ENCODE measurements around the gene SLC44A1. TPM values are rescaled to one million over a fixed set of nuclear protein-coding genes. Genes with fewer than 3 reads are reported as not detected.

SLC44A1 gene
- total RNA-seq, 2 donors from 2014 or later, result 22.2 to 27.1 TPM

- peak; percentile 77 for DNase-seq (ENCODE audit: low spot score)
- intact Hi-C loops (cut with DNase I), result loop anchor here (10.0 kb wide), 1 partner anchor 150 kb away; no protein-coding TSS in a partner anchor
Measured at GRCh38 chr9:105245029-105245890, 809 bp downstream of the SLC44A1 start.

GRCh38 chr9:105245891-105246161 lies 1.4 kb downstream of the SLC44A1 start:
- TF ChIP-seq POLR2A (IDR thresholded peaks at IDR 0.05) (no peak), CTCF (IDR thresholded peaks at IDR 0.05) (no peak), POLR2AphosphoS5 (IDR thresholded peaks at IDR 0.05) (no peak)
- 2% methylated on average over 4 of the region's 4 CpGs for WGBS
- Histone ChIP-seq H3K27me3 (replicated peaks; ENCODE audit: insufficient read depth) (no peaks in the 10 kb centered on the region), H3K36me3 (no peaks in the 10 kb centered on the region), H3K4me1 (replicated peaks) (no peaks in the 10 kb centered on the region), H3K4me3 (peak overlapping the region; percentile 60 to 81), H3K9me3 (no peaks in the 10 kb centered on the region), H3K27ac (peak overlapping the region; percentile 85 to 88)
- intact Hi-C loops (cut with DNase I), result loop anchor here (10.0 kb wide), 1 partner anchor 149 kb away; no protein-coding TSS in a partner anchor
- DNase-seq (ENCODE audit: low spot score), result no peak

More at GRCh38 chr9:105245029-105245890, 809 bp downstream of the SLC44A1 start:
- 1% methylated on average over 57 of the region's 57 CpGs for WGBS
- no peaks in the 10 kb centered on the region for H3K4me1 ChIP-seq (replicated peaks)
- no peaks in the 10 kb centered on the region for H3K9me3 ChIP-seq
- no peaks in the 10 kb centered on the region for H3K27me3 ChIP-seq (replicated peaks; ENCODE audit: insufficient read depth)
- TF ChIP-seq POLR2A (IDR thresholded peaks at IDR 0.05) (peak; percentile 32), POLR2AphosphoS5 (IDR thresholded peaks at IDR 0.05) (peak; percentile 25), CTCF (IDR thresholded peaks at IDR 0.05) (peak in 2 of 4 experiments; percentile 23 to 50)
- H3K4me3 ChIP-seq, result peak overlapping the region; percentile 60 to 81
- no peaks in the 10 kb centered on the region for H3K36me3 ChIP-seq
- H3K27ac ChIP-seq, result peak overlapping the region; percentile 85 to 88

GRCh38 chr9:105246656-105247173 lies 2.3 kb downstream of the SLC44A1 start:
- intact Hi-C loops (cut with DNase I), result loop anchor here (10.0 kb wide), 1 partner anchor 148 kb away; no protein-coding TSS in a partner anchor
- no peaks in the 10 kb centered on the region for H3K4me1 ChIP-seq (replicated peaks)
- 35% methylated on average over 5 of the region's 5 CpGs for WGBS
- no peak overlapping the region for H3K4me3 ChIP-seq
- no peaks in the 10 kb centered on the region for H3K27me3 ChIP-seq (replicated peaks; ENCODE audit: insufficient read depth)
- no peaks in the 10 kb centered on the region for H3K36me3 ChIP-seq
- no peaks in the 10 kb centered on the region for H3K9me3 ChIP-seq
- TF ChIP-seq POLR2AphosphoS5 (IDR thresholded peaks at IDR 0.05), result no peak
- no peak for TF ChIP-seq CTCF (IDR thresholded peaks at IDR 0.05)
- DNase-seq (ENCODE audit: low spot score), result no peak
- no peak overlapping the region for H3K27ac ChIP-seq

- no peaks in the 10 kb centered on the region for H3K27me3 ChIP-seq (replicated peaks; ENCODE audit: insufficient read depth)
- no peak overlapping the region for H3K27ac ChIP-seq
- no peaks in the 10 kb centered on the region for H3K36me3 ChIP-seq
- no peaks in the 10 kb centered on the region for H3K4me1 ChIP-seq (replicated peaks)
- WGBS, result 68% methylated on average over 3 of the region's 3 CpGs
- H3K9me3 ChIP-seq, result no peaks in the 10 kb centered on the region
- intact Hi-C loops (cut with DNase I), result loop anchor here (10.0 kb wide), 1 partner anchor 146 kb away; no protein-coding TSS in a partner anchor
- H3K4me3 ChIP-seq, result no peak overlapping the region
- TF ChIP-seq CTCF (IDR thresholded peaks at IDR 0.05), result no peak
- TF ChIP-seq POLR2A (IDR thresholded peaks at IDR 0.05), result no peak
- no peak for TF ChIP-seq POLR2AphosphoS5 (IDR thresholded peaks at IDR 0.05)
- DNase-seq (ENCODE audit: low spot score), result no peak
Measured at GRCh38 chr9:105248691-105249090, 4.2 kb downstream of the SLC44A1 start.
